Hippocampal formation (tissue), 2 donors: ENCODE results near the gene ARL13B.

Experiments used
- DNase-seq, 2 donors: peaks; one replicate each; lab custom pipeline; 2025; lab: John Stamatoyannopoulos, UW

ARL13B gene

GRCh38 chr3:94099311-94099710 lies 119.4 kb downstream of the ARL13B start:
- no peak for DNase-seq

- DNase-seq = no peak
Measured at GRCh38 chr3:94101860-94102259, 121.9 kb downstream of the ARL13B start.
